Fibroblast of lung (primary cell): ENCODE results near the gene STK32B. TPM values are rescaled to one million over a fixed set of nuclear protein-coding genes. Genes with fewer than 3 reads are reported as not detected.

ENCODE experiments used
- DNase-seq, 2 donors: peaks; one replicate each; pipeline versions ENCODE4 v3.0.0 to v3.0.0-alpha.2; 2010; ENCODE audit warnings: low read depth in 2 of 2
- H2AFZ ChIP-seq: 2 replicates; pipeline ENCODE4 v1.5.1; 2012; ENCODE audit warnings: low read length, control low read depth, inconsistent platforms
- H3K27ac ChIP-seq: 2 replicates; pipeline ENCODE4 v1.5.1; 2011; ENCODE audit warnings: low read length, control low read depth; ENCODE audit not compliant: insufficient read depth
- H3K27me3 ChIP-seq: 2 replicates; pipeline ENCODE4 v1.5.1; 2011; ENCODE audit warnings: mild to moderate bottlenecking, low read length; ENCODE audit not compliant: control insufficient read depth, insufficient read depth
- H3K36me3 ChIP-seq: 2 replicates; pipeline ENCODE4 v1.5.1; 2011; ENCODE audit warnings: low read length; ENCODE audit not compliant: control insufficient read depth, insufficient read depth
- H3K4me1 ChIP-seq: 2 replicates; pipeline ENCODE4 v1.5.1; 2011; ENCODE audit warnings: low read length; ENCODE audit not compliant: control insufficient read depth, insufficient read depth; ENCODE audit errors: extremely low read depth
- H3K4me2 ChIP-seq: 2 replicates; pipeline ENCODE4 v1.5.1; 2011; ENCODE audit warnings: low read length, control low read depth; ENCODE audit not compliant: insufficient read depth; ENCODE audit errors: extremely low read depth
- H3K4me3 ChIP-seq, 4 experiments: fragments of 200-600 bp in 1 of 4; sonication (generic) in 1 of 4; replicated peaks in 1 of 4; 2 replicates each; pipeline ENCODE4 v1.5.1; 2011 to 2016; ENCODE audit warnings: low read length in 4 of 4, low read depth in 3 of 4, mild to moderate bottlenecking in 3 of 4, control low read depth in 2 of 4, inconsistent platforms in 1 of 4, mixed read lengths in 1 of 4; ENCODE audit not compliant: insufficient read depth in 1 of 4; ENCODE audit errors: control extremely low read depth in 1 of 4
- H3K79me2 ChIP-seq: 2 replicates; pipeline ENCODE4 v1.5.1; 2012; ENCODE audit warnings: mild to moderate bottlenecking, low read length, inconsistent platforms; ENCODE audit not compliant: control insufficient read depth, insufficient read depth
- H3K9ac ChIP-seq: 2 replicates; pipeline ENCODE4 v1.5.1; 2011; ENCODE audit warnings: mild to moderate bottlenecking, low read length, control low read depth; ENCODE audit not compliant: insufficient read depth
- H3K9me3 ChIP-seq: 2 replicates; pipeline ENCODE4 v1.5.1; 2012; ENCODE audit warnings: low read depth, low read length; ENCODE audit not compliant: control insufficient read depth, insufficient read depth
- H4K20me1 ChIP-seq: 2 replicates; pipeline ENCODE4 v1.5.1; 2011; ENCODE audit warnings: low read length; ENCODE audit not compliant: control insufficient read depth, insufficient read depth; ENCODE audit errors: extremely low read depth
- EZH2 ChIP-seq: IDR thresholded peaks from 2 replicates; pipeline ENCODE4 v1.5.1; 2012; ENCODE audit warnings: low read length, control low read depth, mild to moderate bottlenecking; ENCODE audit errors: missing control alignments
- polyA plus RNA-seq, 2 donors: library from polyadenylated mRNA; depleted of rRNA in 1 of 2; stranded (reverse) in 1 of 2; unstranded in 1 of 2; fragments of >200 nt; gene quantifications; 2 replicates each; pipeline ENCODE4 v1.2.1, GENCODE V29; 2011 to 2012; ENCODE audit warnings: missing spikeins in 1 of 2
- total RNA-seq: library from RNA; depleted of rRNA; stranded (reverse); fragments of >200 nt; gene quantifications from 2 replicates; pipeline ENCODE4 v1.2.1, GENCODE V29; 2014
- TF ChIP-seq, protein P1 (sequence below), 2 donors: IDR thresholded peaks in 1 of 2; conservative IDR thresholded peaks in 1 of 2; 1 replicate in 1 of 2; 2 replicates in 1 of 2; pipeline ENCODE4 v1.5.1; 2011 to 2012; ENCODE audit warnings: low read length in 2 of 2, control low read depth in 1 of 2, inconsistent platforms in 1 of 2, low read depth in 1 of 2, mild to moderate bottlenecking in 1 of 2

Gene STK32B
- total and polyA plus RNA-seq, 2 donors (not counting 1 experiment from before 2014, with no cell fraction given) = 0.50 to 1.4 TPM

DNA sequence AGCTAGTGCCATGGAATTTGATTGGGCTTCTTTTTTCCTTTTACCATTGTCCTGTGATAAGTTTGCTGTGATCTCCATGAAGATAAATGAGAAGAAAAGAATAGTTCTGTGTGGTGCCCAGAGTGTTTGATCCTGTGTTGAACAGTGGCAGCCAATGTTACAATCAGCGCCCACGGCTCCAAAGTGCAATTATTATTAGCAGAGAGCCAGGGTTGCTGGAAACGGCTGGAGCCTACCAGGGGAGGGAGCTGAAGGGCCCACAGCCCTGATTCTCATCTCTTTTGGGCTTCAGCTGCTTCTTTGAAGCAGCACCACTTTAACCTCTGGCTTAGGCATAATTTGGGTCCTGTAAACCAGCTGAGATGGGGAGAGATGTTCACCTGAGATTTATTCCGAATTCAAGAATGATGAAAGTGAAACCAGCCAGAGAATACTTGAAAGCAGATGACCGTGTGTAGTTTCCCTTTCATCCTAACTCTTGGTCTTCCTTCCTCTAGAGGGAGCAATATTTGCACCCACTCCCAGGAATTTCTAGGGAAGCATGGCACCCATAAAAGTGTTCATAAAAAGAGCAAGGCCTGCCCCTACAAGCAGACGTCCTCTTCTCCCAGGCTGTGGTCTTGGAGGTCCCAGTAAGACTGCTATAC, 358.8 kb downstream of the STK32B start:
- Histone ChIP-seq H4K20me1 (no peaks in the 10 kb centered on the region), H2AFZ (no peak overlapping the region), H3K27me3 (no peaks in the 10 kb centered on the region), H3K9ac (no peak overlapping the region), H3K9me3 (no peaks in the 10 kb centered on the region), H3K4me2 (no peak overlapping the region), H3K36me3 (no peaks in the 10 kb centered on the region), H3K27ac (no peak overlapping the region), H3K4me1 (no peaks in the 10 kb centered on the region), H3K79me2 (no peaks in the 10 kb centered on the region), H3K4me3 (no peak overlapping the region)
- TF ChIP-seq, protein P1, sequence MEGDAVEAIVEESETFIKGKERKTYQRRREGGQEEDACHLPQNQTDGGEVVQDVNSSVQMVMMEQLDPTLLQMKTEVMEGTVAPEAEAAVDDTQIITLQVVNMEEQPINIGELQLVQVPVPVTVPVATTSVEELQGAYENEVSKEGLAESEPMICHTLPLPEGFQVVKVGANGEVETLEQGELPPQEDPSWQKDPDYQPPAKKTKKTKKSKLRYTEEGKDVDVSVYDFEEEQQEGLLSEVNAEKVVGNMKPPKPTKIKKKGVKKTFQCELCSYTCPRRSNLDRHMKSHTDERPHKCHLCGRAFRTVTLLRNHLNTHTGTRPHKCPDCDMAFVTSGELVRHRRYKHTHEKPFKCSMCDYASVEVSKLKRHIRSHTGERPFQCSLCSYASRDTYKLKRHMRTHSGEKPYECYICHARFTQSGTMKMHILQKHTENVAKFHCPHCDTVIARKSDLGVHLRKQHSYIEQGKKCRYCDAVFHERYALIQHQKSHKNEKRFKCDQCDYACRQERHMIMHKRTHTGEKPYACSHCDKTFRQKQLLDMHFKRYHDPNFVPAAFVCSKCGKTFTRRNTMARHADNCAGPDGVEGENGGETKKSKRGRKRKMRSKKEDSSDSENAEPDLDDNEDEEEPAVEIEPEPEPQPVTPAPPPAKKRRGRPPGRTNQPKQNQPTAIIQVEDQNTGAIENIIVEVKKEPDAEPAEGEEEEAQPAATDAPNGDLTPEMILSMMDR (conservative IDR thresholded peaks at IDR 0.05 in 1 of 2, IDR thresholded peaks at IDR 0.05 in 1 of 2; ENCODE audit: low read depth in 1 of 2, low read length in 2 of 2) = no peak
- TF ChIP-seq EZH2 = no peak
- DNase-seq = no peak

DNA sequence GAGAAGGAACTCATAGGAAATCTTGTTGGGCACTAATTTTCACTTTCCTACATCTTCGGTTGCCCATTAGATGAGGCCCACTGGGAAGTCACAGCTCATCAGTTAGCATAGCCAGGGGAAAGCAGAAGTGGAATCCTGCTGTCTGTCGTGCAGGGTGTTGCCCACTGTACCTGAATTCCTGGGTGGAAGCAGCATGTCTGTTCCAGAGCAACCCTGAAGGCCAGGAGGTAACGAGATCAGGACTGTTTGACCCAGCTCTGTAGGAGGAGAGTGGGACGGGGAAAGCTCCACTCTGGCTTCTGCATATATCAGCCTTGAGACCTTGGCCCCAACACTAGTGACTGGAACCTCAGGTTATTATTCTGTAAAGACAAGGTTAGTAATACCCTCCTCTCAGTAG, 361.0 kb downstream of the STK32B start:
- Histone ChIP-seq H3K27me3 (no peaks in the 10 kb centered on the region), H3K36me3 (no peaks in the 10 kb centered on the region), H3K79me2 (no peaks in the 10 kb centered on the region), H3K4me1 (no peaks in the 10 kb centered on the region), H3K4me3 (no peak overlapping the region), H2AFZ (no peak overlapping the region), H3K9ac (no peak overlapping the region), H3K4me2 (no peak overlapping the region), H3K27ac (no peak overlapping the region), H4K20me1 (no peaks in the 10 kb centered on the region), H3K9me3 (no peaks in the 10 kb centered on the region)
- TF ChIP-seq, protein P1 (conservative IDR thresholded peaks at IDR 0.05 in 1 of 2, IDR thresholded peaks at IDR 0.05 in 1 of 2; ENCODE audit: low read depth in 1 of 2, low read length in 2 of 2) = no peak
- TF ChIP-seq EZH2 = no peak
- no peak for DNase-seq

DNA sequence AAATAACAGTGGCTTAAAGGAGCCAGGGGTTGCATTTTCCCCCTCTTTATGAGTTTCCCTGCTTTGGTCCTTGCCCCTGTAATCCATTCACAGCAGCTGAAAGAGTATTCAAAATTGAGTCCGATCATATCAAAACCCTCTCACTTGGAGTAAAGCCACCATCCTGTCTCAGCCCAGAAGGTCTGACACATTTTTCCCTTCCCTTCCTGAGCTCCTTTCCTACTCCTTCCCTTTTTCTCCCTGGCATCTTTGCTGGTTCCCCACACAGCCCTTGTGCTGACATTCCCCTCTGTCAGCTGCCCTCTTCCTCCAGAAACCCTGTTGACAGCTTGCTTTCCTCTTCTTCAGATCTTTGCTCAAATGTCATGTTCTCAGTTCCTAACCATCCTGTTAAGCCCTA, 361.5 kb downstream of the STK32B start:
- H3K27ac ChIP-seq = no peak overlapping the region

More for the DNA sequence above, 361.5 kb downstream of the STK32B start:
- Histone ChIP-seq H3K27me3 (no peaks in the 10 kb centered on the region), H3K9me3 (no peaks in the 10 kb centered on the region), H3K36me3 (no peaks in the 10 kb centered on the region), H3K4me1 (no peaks in the 10 kb centered on the region), H4K20me1 (no peaks in the 10 kb centered on the region), H2AFZ (no peak overlapping the region), H3K79me2 (no peaks in the 10 kb centered on the region), H3K4me3 (no peak overlapping the region), H3K9ac (no peak overlapping the region), H3K4me2 (no peak overlapping the region)
- no peak for DNase-seq
- no peak for TF ChIP-seq EZH2
- TF ChIP-seq, protein P1 (conservative IDR thresholded peaks at IDR 0.05 in 1 of 2, IDR thresholded peaks at IDR 0.05 in 1 of 2; ENCODE audit: low read depth in 1 of 2, low read length in 2 of 2) = no peak
